ENCODE measurements around the gene ATP5F1C. TPM values are rescaled to one million over a fixed set of nuclear protein-coding genes. Genes with fewer than 3 reads are reported as not detected.

ATP5F1C gene
- total RNA-seq, 1 donor from 2014 or later: 133 TPM

- H3K36me3 Mint-ChIP-seq (ENCODE audit: unreplicated experiment): peaks cover 9% of the 10 kb centered on the region
- TF ChIP-seq, protein P1, sequence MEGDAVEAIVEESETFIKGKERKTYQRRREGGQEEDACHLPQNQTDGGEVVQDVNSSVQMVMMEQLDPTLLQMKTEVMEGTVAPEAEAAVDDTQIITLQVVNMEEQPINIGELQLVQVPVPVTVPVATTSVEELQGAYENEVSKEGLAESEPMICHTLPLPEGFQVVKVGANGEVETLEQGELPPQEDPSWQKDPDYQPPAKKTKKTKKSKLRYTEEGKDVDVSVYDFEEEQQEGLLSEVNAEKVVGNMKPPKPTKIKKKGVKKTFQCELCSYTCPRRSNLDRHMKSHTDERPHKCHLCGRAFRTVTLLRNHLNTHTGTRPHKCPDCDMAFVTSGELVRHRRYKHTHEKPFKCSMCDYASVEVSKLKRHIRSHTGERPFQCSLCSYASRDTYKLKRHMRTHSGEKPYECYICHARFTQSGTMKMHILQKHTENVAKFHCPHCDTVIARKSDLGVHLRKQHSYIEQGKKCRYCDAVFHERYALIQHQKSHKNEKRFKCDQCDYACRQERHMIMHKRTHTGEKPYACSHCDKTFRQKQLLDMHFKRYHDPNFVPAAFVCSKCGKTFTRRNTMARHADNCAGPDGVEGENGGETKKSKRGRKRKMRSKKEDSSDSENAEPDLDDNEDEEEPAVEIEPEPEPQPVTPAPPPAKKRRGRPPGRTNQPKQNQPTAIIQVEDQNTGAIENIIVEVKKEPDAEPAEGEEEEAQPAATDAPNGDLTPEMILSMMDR (IDR thresholded peaks at IDR 0.05): no peak
- H3K4me1 Mint-ChIP-seq (ENCODE audit: unreplicated experiment): peaks cover 9% of the 10 kb centered on the region
- H3K27me3 Mint-ChIP-seq (ENCODE audit: unreplicated experiment): no peaks in the 10 kb centered on the region
- no peak overlapping the region for H3K4me3 Mint-ChIP-seq (ENCODE audit: unreplicated experiment)
- no peak for DNase-seq (ENCODE audit: extremely low spot score, unreplicated experiment)
- H3K9me3 Mint-ChIP-seq (ENCODE audit: unreplicated experiment): peaks cover 9% of the 10 kb centered on the region
- no peak overlapping the region for H3K27ac Mint-ChIP-seq (ENCODE audit: unreplicated experiment)
These were observed 68.7 kb downstream of the ATP5F1C start for GRCh38 chr10:7856678-7857077.

DNA sequence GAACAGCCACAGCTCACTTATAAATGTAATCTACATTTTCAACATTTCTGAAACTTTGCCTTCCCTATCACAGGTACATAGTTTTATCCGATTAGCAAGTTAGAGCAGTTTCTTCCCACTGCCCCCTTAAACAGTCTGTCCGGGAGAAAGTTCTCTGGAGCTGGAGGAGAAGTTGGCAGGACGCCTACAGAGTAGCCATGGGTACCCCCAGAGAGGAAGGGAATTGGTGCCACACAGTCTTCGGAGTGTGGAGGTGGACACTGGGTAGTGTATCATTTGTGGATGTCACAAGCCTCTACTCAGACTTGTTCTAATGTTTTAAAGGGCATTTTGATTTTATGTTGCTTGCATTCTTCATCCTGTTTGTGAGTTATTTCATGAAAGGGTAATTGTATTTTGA is 69.3 kb downstream of the ATP5F1C start:
- no peak overlapping the region for H3K27ac Mint-ChIP-seq (ENCODE audit: unreplicated experiment)
- H3K4me1 Mint-ChIP-seq (ENCODE audit: unreplicated experiment): peaks cover 9% of the 10 kb centered on the region
- no peaks in the 10 kb centered on the region for H3K27me3 Mint-ChIP-seq (ENCODE audit: unreplicated experiment)
- no peak overlapping the region for H3K4me3 Mint-ChIP-seq (ENCODE audit: unreplicated experiment)
- H3K9me3 Mint-ChIP-seq (ENCODE audit: unreplicated experiment): peaks cover 15% of the 10 kb centered on the region
- TF ChIP-seq, protein P1 (IDR thresholded peaks at IDR 0.05): no peak
- DNase-seq (ENCODE audit: extremely low spot score, unreplicated experiment): no peak
- H3K36me3 Mint-ChIP-seq (ENCODE audit: unreplicated experiment): peaks cover 13% of the 10 kb centered on the region

Other genes starting within 250 kb of the ATP5F1C start
- 0.35 and 0.39 TPM in 2 replicates for gene ITIH5, start 121.2 kb upstream of the ATP5F1C start, total RNA-seq
- not detected in 2 replicates for gene ITIH2, start 84.9 kb upstream of the ATP5F1C start, total RNA-seq
- gene KIN, start 184 bp upstream of the ATP5F1C start, total RNA-seq: 10.9 and 11.2 TPM in 2 replicates
- 8.0 and 9.1 TPM in 2 replicates for gene TAF3, start 30.3 kb downstream of the ATP5F1C start, total RNA-seq